Thoracic aorta (tissue), 2 donors: ENCODE results near the gene WRNIP1. TPM values are rescaled to one million over a fixed set of nuclear protein-coding genes. Genes with fewer than 3 reads are reported as not detected.

ENCODE experiments used
- ATAC-seq: fragments of 150-250 bp; one replicate; pipeline ENCODE4 v1.8.0; 2017; ENCODE audit warnings: low read depth; ENCODE audit not compliant: insufficient number of reproducible peaks, low FRiP score
- DNase-seq: peaks from one replicate; pipeline ENCODE4 v3.0.0-alpha.2; 2020; ENCODE audit warnings: low spot score
- H3K27ac ChIP-seq, 2 donors: fragments of 200-600 bp; sonication (generic); 1 replicate in 1 of 2; 2 replicates in 1 of 2; pipeline ENCODE4 v1.5.1; 2016; ENCODE audit warnings: mild to moderate bottlenecking in 2 of 2, moderate library complexity in 2 of 2
- H3K27me3 ChIP-seq: fragments of 200-600 bp; sonication (generic); replicated peaks from 2 replicates; pipeline ENCODE4 v1.6.0; 2016; ENCODE audit warnings: mild to moderate bottlenecking; ENCODE audit not compliant: insufficient read depth
- H3K36me3 ChIP-seq: fragments of 200-600 bp; sonication (generic); one replicate; pipeline ENCODE4 v1.5.1; 2016
- H3K4me1 ChIP-seq, 2 donors: fragments of 200-600 bp; sonication (generic); 1 replicate in 1 of 2; 2 replicates in 1 of 2; pipeline versions ENCODE4 v1.5.1 to v1.6.0; 2016; ENCODE audit warnings: low read depth in 2 of 2, mild to moderate bottlenecking in 1 of 2; ENCODE audit not compliant: control insufficient read depth in 1 of 2
- H3K4me3 ChIP-seq: fragments of 200-600 bp; sonication (generic); 2 replicates; pipeline ENCODE4 v1.5.1; 2016; ENCODE audit warnings: mild to moderate bottlenecking
- H3K9me3 ChIP-seq: fragments of 200-600 bp; sonication (generic); 2 replicates; pipeline ENCODE4 v1.5.1; 2016
- total RNA-seq, 2 donors: library from RNA; depleted of rRNA; stranded (reverse); fragments of >200 nt; gene quantifications; one replicate each; pipeline versions ENCODE4 v1.1.0 to v1.2.3, GENCODE V29; 2016
- TF ChIP-seq, protein P1 (sequence below): fragments of 200-600 bp; sonication (generic); IDR thresholded peaks from one replicate; pipeline ENCODE4 v1.5.1; 2019; ENCODE audit warnings: antibody characterized with exemption

WRNIP1 gene
- total RNA-seq, 2 donors from 2014 or later: 87.8 to 93.3 TPM

DNA sequence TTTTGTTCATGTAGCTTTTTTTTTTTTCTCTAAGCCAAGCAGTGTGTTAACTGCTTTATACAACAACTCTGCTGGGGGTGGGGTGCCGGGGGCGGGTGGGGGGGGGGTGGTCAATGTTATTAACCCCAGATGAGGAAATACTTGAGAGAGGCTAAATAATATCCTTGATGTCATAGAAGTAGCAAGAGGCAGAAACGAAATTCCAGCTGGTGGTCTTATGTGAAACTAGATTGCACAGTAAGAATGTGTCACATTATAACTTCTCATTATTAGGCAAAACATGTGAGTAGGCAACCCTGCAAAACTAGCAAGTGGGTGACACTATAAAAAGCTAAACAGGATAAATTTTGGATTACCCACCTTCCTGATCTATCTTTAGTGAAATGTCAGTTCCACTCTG, 27.3 kb upstream of the WRNIP1 start:
- no peak for DNase-seq
- Histone ChIP-seq H3K27ac (no peak overlapping the region), H3K9me3 (no peaks in the 10 kb centered on the region), H3K4me1 (peaks cover 6 to 43% of the 10 kb centered on the region in 2 donors), H3K36me3 (no peaks in the 10 kb centered on the region), H3K27me3 (no peaks in the 10 kb centered on the region), H3K4me3 (no peak overlapping the region)
- no peak for ATAC-seq
- TF ChIP-seq, protein P1, sequence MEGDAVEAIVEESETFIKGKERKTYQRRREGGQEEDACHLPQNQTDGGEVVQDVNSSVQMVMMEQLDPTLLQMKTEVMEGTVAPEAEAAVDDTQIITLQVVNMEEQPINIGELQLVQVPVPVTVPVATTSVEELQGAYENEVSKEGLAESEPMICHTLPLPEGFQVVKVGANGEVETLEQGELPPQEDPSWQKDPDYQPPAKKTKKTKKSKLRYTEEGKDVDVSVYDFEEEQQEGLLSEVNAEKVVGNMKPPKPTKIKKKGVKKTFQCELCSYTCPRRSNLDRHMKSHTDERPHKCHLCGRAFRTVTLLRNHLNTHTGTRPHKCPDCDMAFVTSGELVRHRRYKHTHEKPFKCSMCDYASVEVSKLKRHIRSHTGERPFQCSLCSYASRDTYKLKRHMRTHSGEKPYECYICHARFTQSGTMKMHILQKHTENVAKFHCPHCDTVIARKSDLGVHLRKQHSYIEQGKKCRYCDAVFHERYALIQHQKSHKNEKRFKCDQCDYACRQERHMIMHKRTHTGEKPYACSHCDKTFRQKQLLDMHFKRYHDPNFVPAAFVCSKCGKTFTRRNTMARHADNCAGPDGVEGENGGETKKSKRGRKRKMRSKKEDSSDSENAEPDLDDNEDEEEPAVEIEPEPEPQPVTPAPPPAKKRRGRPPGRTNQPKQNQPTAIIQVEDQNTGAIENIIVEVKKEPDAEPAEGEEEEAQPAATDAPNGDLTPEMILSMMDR: no peak

DNA sequence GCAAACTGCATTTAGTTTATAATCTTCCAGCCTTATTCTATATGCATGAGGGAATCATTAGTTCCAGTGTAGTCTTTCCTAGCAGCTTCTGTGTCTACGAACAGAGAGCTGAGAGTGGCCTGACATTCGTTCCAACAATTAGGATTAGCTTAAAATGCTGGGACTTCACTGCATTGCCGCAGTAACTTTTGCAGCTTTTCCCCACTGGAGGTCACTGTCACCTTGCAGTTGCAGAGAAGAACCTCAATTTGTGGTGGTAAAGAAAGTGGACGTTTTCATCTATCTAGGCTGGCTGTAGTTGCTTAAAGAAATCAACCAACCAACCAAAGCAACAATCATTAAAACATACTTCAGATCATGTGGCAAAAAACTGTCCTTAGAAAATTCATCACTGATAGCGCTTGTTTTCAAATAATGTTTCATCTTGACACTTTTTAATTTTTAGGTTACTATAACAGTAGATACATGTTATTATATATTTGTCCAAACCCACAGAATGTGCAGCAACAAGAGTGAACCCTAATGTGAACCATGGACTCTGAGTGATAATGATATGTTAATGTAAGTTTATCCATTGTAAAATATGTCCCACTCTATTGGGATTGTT, 26.7 kb upstream of the WRNIP1 start:
- DNase-seq (no peak), ATAC-seq (no peak)
- Histone ChIP-seq H3K36me3 (no peaks in the 10 kb centered on the region), H3K9me3 (no peaks in the 10 kb centered on the region), H3K27ac (no peak overlapping the region), H3K4me1 (peaks cover 4 to 43% of the 10 kb centered on the region in 2 donors), H3K27me3 (no peaks in the 10 kb centered on the region), H3K4me3 (no peak overlapping the region)
- TF ChIP-seq, protein P1: peak; percentile 71

DNA sequence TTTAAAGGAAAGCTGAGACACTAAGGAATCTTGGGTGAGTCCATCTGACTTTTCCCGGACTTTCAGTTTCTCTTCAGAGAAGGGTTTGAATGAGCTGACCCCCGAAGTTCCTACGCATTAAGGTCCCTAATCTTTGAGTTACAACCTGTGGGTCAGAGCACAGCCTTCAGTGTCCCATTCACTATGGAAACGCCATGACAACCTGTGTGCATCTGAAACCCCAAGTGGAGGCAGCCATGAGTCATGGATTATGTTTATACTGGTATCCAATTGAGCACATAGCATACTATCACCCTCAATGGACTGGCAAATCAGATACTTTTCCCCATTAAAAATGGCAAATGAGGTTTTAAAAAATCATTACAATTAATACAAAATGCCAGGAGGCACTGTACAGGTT, 25.9 kb upstream of the WRNIP1 start:
- ATAC-seq (no peak), DNase-seq (no peak)
- Histone ChIP-seq H3K36me3 (no peaks in the 10 kb centered on the region), H3K9me3 (no peaks in the 10 kb centered on the region), H3K4me1 (peaks cover 4 to 43% of the 10 kb centered on the region in 2 donors), H3K27ac (no peak overlapping the region), H3K4me3 (no peak overlapping the region), H3K27me3 (no peaks in the 10 kb centered on the region)
- TF ChIP-seq, protein P1: no peak

DNA sequence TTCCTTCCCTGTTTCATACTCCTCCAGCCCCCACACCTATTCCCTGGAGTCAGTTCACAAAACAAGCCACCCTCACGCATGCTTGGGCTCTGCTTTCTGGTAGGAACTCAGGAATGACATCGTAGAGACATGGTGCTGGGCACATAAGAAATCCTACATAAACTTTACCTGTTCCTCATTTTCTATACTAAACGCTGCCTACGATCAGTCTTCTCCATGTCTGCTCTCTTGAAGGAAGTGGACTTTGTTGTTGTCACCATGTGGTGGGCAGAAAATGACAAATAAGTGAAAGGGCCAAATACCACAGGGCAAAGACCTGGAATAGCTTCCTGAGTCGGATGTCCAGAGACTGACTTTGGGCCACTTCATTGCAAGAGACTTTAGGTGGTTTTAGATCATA, 24.6 kb upstream of the WRNIP1 start:
- H3K4me1 ChIP-seq: peaks cover 4 to 38% of the 10 kb centered on the region in 2 donors
- H3K36me3 ChIP-seq: no peaks in the 10 kb centered on the region
- no peaks in the 10 kb centered on the region for H3K27me3 ChIP-seq
- TF ChIP-seq, protein P1: no peak
- H3K9me3 ChIP-seq: no peaks in the 10 kb centered on the region
- no peak for DNase-seq
- H3K4me3 ChIP-seq: no peak overlapping the region
- ATAC-seq: no peak
- no peak overlapping the region for H3K27ac ChIP-seq

DNA sequence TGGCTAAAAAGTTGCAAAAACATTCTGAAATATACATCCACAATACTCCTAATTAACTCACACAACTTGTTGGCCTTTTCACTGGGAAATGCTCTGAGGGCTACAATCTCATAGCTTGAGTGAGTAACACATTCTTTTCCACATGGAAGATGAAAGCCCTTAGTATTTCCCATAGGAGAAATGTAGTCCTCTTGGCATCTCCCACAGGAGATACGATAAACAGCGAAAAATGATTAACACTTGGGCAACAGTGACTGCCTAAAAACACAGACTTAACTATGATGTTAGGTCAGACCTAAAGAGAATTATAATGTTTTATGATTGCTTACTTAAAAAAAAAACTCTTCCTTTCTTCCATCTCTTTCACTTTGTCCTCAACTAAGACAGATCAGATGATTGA, 23.4 kb upstream of the WRNIP1 start:
- Histone ChIP-seq H3K9me3 (no peaks in the 10 kb centered on the region), H3K36me3 (no peaks in the 10 kb centered on the region), H3K4me1 (peaks cover 4 to 41% of the 10 kb centered on the region in 2 donors), H3K27me3 (no peaks in the 10 kb centered on the region), H3K27ac (no peak overlapping the region), H3K4me3 (no peak overlapping the region)
- TF ChIP-seq, protein P1: no peak
- ATAC-seq: no peak
- no peak for DNase-seq
